H9 (cell line): ENCODE measurements around the gene DYNLT4. TPM values are rescaled to one million over a fixed set of nuclear protein-coding genes. Genes with fewer than 3 reads are reported as not detected.

Experiments
- DNase-seq: peaks from one replicate; pipeline ENCODE4 v3.0.0-alpha.2; 2017
- H2AFZ ChIP-seq: one replicate; pipeline ENCODE4 v1.6.1; 2013; ENCODE audit warnings: mild to moderate bottlenecking, low read length, control low read depth, moderate library complexity
- H2AK5ac ChIP-seq: 2 replicates; pipeline ENCODE4 v1.6.1; 2013; ENCODE audit warnings: low read length, control low read depth, mixed read lengths; ENCODE audit not compliant: insufficient read length
- H2BK120ac ChIP-seq: one replicate; pipeline ENCODE4 v1.6.1; 2013; ENCODE audit warnings: low read depth, mild to moderate bottlenecking, low read length, control low read depth, inconsistent platforms; ENCODE audit not compliant: poor library complexity, severe bottlenecking
- H2BK12ac ChIP-seq: 2 replicates; pipeline ENCODE4 v1.6.1; 2013; ENCODE audit warnings: low read length, control low read depth, mixed read lengths, low read depth; ENCODE audit not compliant: insufficient read length
- H2BK15ac ChIP-seq: 2 replicates; pipeline ENCODE4 v1.6.1; 2013; ENCODE audit warnings: low read depth, low read length, control low read depth
- H2BK20ac ChIP-seq: one replicate; pipeline ENCODE4 v1.6.1; 2013; ENCODE audit warnings: low read depth, mild to moderate bottlenecking, low read length, control low read depth, inconsistent platforms; ENCODE audit not compliant: poor library complexity, severe bottlenecking
- H2BK5ac ChIP-seq: 2 replicates; pipeline ENCODE4 v1.6.1; 2013; ENCODE audit warnings: low read length, control low read depth, mixed read lengths; ENCODE audit not compliant: insufficient read length
- H3K14ac ChIP-seq: 2 replicates; pipeline ENCODE4 v1.6.1; 2013; ENCODE audit warnings: low read length, control low read depth; ENCODE audit not compliant: insufficient read depth
- H3K18ac ChIP-seq: 2 replicates; pipeline ENCODE4 v1.6.1; 2013; ENCODE audit warnings: low read depth, mild to moderate bottlenecking, mixed read lengths, low read length, control low read depth; ENCODE audit not compliant: insufficient read length
- H3K23ac ChIP-seq: 2 replicates; pipeline ENCODE4 v1.6.1; 2013; ENCODE audit warnings: low read length, control low read depth, mixed read lengths, low read depth; ENCODE audit not compliant: insufficient read length
- H3K23me2 ChIP-seq: 2 replicates; pipeline ENCODE4 v1.6.1; 2013; ENCODE audit warnings: low read depth, mild to moderate bottlenecking, mixed read lengths, low read length, control low read depth; ENCODE audit not compliant: insufficient read length, poor library complexity, severe bottlenecking
- H3K27ac ChIP-seq: 2 replicates; pipeline ENCODE4 v1.5.1; 2013; ENCODE audit warnings: low read length, control low read depth, mixed read lengths, low read depth; ENCODE audit not compliant: insufficient read length
- H3K27me3 ChIP-seq: 2 replicates; pipeline ENCODE4 v1.6.1; 2013; ENCODE audit warnings: low read length, control low read depth, inconsistent platforms; ENCODE audit not compliant: insufficient read depth
- H3K4ac ChIP-seq: 2 replicates; pipeline ENCODE4 v1.6.1; 2013; ENCODE audit warnings: low read depth, mild to moderate bottlenecking, control low read depth, inconsistent platforms, low read length, moderate library complexity
- H3K4me1 ChIP-seq: 2 replicates; pipeline ENCODE4 v1.6.1; 2013; ENCODE audit warnings: low read length, control low read depth, inconsistent platforms; ENCODE audit not compliant: insufficient read depth
- H3K4me2 ChIP-seq: 2 replicates; pipeline ENCODE4 v1.6.1; 2013; ENCODE audit warnings: low read length, control low read depth, mixed read lengths; ENCODE audit not compliant: insufficient read length, insufficient read depth
- H3K56ac ChIP-seq: 2 replicates; pipeline ENCODE4 v1.6.1; 2013; ENCODE audit warnings: low read depth, mild to moderate bottlenecking, mixed read lengths, low read length, control low read depth; ENCODE audit not compliant: insufficient read length
- H3K79me1 ChIP-seq: 2 replicates; pipeline ENCODE4 v1.6.1; 2013; ENCODE audit warnings: low read depth, mild to moderate bottlenecking, moderate library complexity, low read length, control low read depth, inconsistent platforms; ENCODE audit not compliant: insufficient read depth, poor library complexity, severe bottlenecking
- H3K79me2 ChIP-seq: 2 replicates; pipeline ENCODE4 v1.6.1; 2013; ENCODE audit warnings: low read length, control low read depth, inconsistent platforms; ENCODE audit not compliant: insufficient read depth
- H3K9ac ChIP-seq: 2 replicates; pipeline ENCODE4 v1.6.1; 2013; ENCODE audit warnings: low read length, control low read depth, mixed read lengths; ENCODE audit not compliant: insufficient read length; ENCODE audit errors: extremely low read depth
- H3K9me3 ChIP-seq: one replicate; pipeline ENCODE4 v1.6.1; 2013; ENCODE audit warnings: low read depth, low read length, inconsistent platforms; ENCODE audit not compliant: control insufficient read depth
- H3T11ph ChIP-seq: one replicate; pipeline ENCODE4 v1.6.1; 2013; ENCODE audit warnings: mild to moderate bottlenecking, low read length, control low read depth, inconsistent platforms
- H4K20me1 ChIP-seq: one replicate; pipeline ENCODE4 v1.6.1; 2013; ENCODE audit not compliant: control insufficient read depth, insufficient read length, insufficient read depth
- H4K5ac ChIP-seq: 2 replicates; pipeline ENCODE4 v1.6.1; 2013; ENCODE audit warnings: low read depth, mild to moderate bottlenecking, mixed read lengths, low read length, control low read depth; ENCODE audit not compliant: insufficient read length
- H4K8ac ChIP-seq: replicated peaks from 2 replicates; pipeline ENCODE4 v1.6.1; 2013; ENCODE audit warnings: low read length, control low read depth, mixed read lengths, low read depth; ENCODE audit not compliant: insufficient read length
- H4K91ac ChIP-seq: 2 replicates; pipeline ENCODE4 v1.6.1; 2013; ENCODE audit warnings: low read depth, mild to moderate bottlenecking, moderate library complexity, mixed read lengths, low read length, control low read depth; ENCODE audit not compliant: insufficient read length
- H3K27ac Mint-ChIP-seq, 3 experiments: 2 replicates in 2 of 3; 3 replicates in 1 of 3; pipeline ENCODE4 v1.8.0; 2020 to 2021; ENCODE audit warnings: mixed read lengths in 3 of 3, mild to moderate bottlenecking in 1 of 3, moderate library complexity in 1 of 3
- H3K27me3 Mint-ChIP-seq: 2 replicates; pipeline ENCODE4 v1.8.0; 2021; ENCODE audit warnings: low read depth, mild to moderate bottlenecking, moderate library complexity, mixed read lengths
- H3K36me3 Mint-ChIP-seq, 3 experiments: 2 replicates in 2 of 3; 3 replicates in 1 of 3; pipeline ENCODE4 v1.8.0; 2020 to 2021; ENCODE audit warnings: low read depth in 3 of 3, mixed read lengths in 3 of 3; ENCODE audit not compliant: insufficient read depth in 1 of 3
- H3K4me1 Mint-ChIP-seq, 2 experiments: 2 replicates each; pipeline ENCODE4 v1.8.0; 2020; ENCODE audit warnings: mixed read lengths in 2 of 2
- H3K4me3 Mint-ChIP-seq, 2 experiments: 2 replicates in 1 of 2; 3 replicates in 1 of 2; pipeline ENCODE4 v1.8.0; 2020 to 2021; ENCODE audit warnings: mild to moderate bottlenecking in 2 of 2, mixed read lengths in 2 of 2, moderate library complexity in 1 of 2
- H3K9me3 Mint-ChIP-seq, 2 experiments: 2 replicates in 1 of 2; 3 replicates in 1 of 2; pipeline ENCODE4 v1.8.0; 2020; ENCODE audit warnings: mild to moderate bottlenecking in 2 of 2, mixed read lengths in 2 of 2, moderate library complexity in 1 of 2
- CTCF ChIP-seq: fragments of 200-600 bp; sonication (generic); conservative IDR thresholded peaks from 3 replicates; pipeline ENCODE4 v1.8.0; 2021; ENCODE audit warnings: antibody characterized with exemption, mild to moderate bottlenecking
- WGBS: extraction: QIAGEN DNeasy Blood & Tissue Kit; methylation state at CpG from one replicate; pipeline ENCODE4 v1.1.7; 2013; ENCODE audit warnings: missing lambda C conversion rate, low lambda C conversion rate, mixed read lengths; ENCODE audit not compliant: insufficient read length; ENCODE audit errors: extremely low coverage; 5-methylcytosine and 5-hydroxymethylcytosine counted together
- total RNA-seq: library from RNA; stranded (reverse); gene quantifications from 2 replicates; pipeline ENCODE4 v1.2.1, GENCODE V29; 2021

The DYNLT4 gene
- total RNA-seq, 1 experiment from 2014 or later = not detected

GRCh38 chr1:44801491-44802305 is 5.5 kb downstream of the DYNLT4 start:
- Histone ChIP-seq H2AFZ (no peak overlapping the region), H3K14ac (no peak overlapping the region), H3K56ac (no peak overlapping the region), H3K27me3 (no peaks in the 10 kb centered on the region), H3K27ac (no peak overlapping the region), H2BK120ac (no peak overlapping the region), H4K20me1 (no peaks in the 10 kb centered on the region), H2AK5ac (no peak overlapping the region), H4K8ac (no peak overlapping the region), H3K9me3 (no peaks in the 10 kb centered on the region), H3K4me2 (no peak overlapping the region), H3K4me1 (peaks cover under 1% of the 10 kb centered on the region; the same call in 1 of the 2 replicates), H3K4ac (no peak overlapping the region), H4K5ac (no peak overlapping the region), H3K23me2 (peaks cover 9% of the 10 kb centered on the region), H3K79me1 (no peaks in the 10 kb centered on the region), H2BK12ac (no peak overlapping the region), H2BK5ac (no peak overlapping the region), H3K79me2 (no peaks in the 10 kb centered on the region), H2BK15ac (no peak overlapping the region), H3K23ac (no peak overlapping the region), H4K91ac (no peak overlapping the region), H3K18ac (no peak overlapping the region), H3K9ac (no peak overlapping the region), H3T11ph (no peak overlapping the region), H2BK20ac (no peak overlapping the region)
- peak; percentile 31 for DNase-seq
- H3K36me3 Mint-ChIP-seq = peaks cover 3 to 38% (median 26%) of the 10 kb centered on the region in 3 experiments
- H3K4me3 Mint-ChIP-seq = peak overlapping the region; percentile 84 to 86; a peak in 4 of 5 replicates
- no peaks in the 10 kb centered on the region for H3K9me3 Mint-ChIP-seq
- H3K27ac Mint-ChIP-seq = no peak overlapping the region
- no CpG with 5 or more reads among the region's 13 CpGs for WGBS
- peaks cover 12 to 19% of the 10 kb centered on the region in 2 experiments for H3K4me1 Mint-ChIP-seq
- peaks cover 3% of the 10 kb centered on the region for H3K27me3 Mint-ChIP-seq
- no peak for TF ChIP-seq CTCF
